Myocyte (in vitro differentiated cells): ENCODE measurements around the gene LPGAT1. TPM values are rescaled to one million over a fixed set of nuclear protein-coding genes. Genes with fewer than 3 reads are reported as not detected.
"Not testable (repeated sequence)": the region's sequence is repeated elsewhere in the genome, so short reads cannot be mapped to it uniquely, and the experiment has no call there.

Experiments used
- DNase-seq: peaks from one replicate; pipeline ENCODE4 v3.0.0-alpha.2; 2012; ENCODE audit warnings: low read depth
- polyA plus RNA-seq: library from polyadenylated mRNA; unstranded; fragments of >200 nt; gene quantifications from one replicate; pipeline ENCODE4 v1.2.1, GENCODE V29; 2012; ENCODE audit warnings: missing spikeins
- total RNA-seq: library from RNA; depleted of rRNA; stranded (reverse); fragments of >200 nt; gene quantifications from 2 replicates; pipeline ENCODE4 v1.2.3, GENCODE V29; 2014

The LPGAT1 gene, protein sequence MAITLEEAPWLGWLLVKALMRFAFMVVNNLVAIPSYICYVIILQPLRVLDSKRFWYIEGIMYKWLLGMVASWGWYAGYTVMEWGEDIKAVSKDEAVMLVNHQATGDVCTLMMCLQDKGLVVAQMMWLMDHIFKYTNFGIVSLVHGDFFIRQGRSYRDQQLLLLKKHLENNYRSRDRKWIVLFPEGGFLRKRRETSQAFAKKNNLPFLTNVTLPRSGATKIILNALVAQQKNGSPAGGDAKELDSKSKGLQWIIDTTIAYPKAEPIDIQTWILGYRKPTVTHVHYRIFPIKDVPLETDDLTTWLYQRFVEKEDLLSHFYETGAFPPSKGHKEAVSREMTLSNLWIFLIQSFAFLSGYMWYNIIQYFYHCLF
- total RNA-seq, result 32.7 and 46.3 TPM in 2 replicates
- 9.8 TPM for polyA plus RNA-seq

DNA sequence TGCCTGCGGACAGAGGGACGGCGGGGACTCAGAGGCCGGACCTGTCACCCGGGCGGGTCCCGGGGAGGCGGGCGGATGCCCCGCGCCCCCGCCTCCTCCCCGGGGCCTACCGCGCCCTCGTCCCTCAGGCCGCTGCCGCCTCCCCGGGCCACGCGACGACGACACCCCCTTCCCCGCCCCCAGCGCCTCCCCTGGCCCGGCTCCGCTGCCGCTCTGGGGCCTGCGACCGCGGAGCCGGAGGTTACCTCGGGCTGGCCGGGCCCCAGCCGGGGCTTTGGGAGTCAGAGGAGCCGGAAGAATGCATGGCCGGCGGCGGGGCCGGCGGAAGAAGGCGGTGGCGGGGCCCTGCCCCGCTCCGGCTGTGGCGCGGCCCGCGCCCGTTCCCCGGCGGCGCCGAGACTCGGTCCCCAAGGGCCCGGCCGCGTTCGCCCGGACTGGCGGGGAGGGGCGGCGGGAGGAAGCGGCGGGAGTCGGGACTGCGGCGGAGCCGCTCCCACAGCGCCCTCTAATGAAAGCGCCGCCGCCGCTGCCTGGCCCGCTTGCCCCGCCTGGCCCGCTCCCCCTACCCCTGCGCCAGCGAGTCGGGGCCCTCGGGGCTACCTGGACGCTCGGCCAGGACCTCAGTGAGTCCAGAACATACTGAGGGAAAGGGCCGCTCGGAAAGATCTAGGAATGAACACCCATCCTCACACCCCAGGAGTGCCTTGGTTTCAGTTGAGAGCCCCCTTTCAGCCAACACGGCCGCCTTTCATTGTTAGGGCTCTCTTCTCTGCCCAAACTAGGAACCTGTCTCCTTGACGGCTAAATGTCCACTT, at the start of gene LPGAT1:
TSS of gene LPGAT1 (minus strand) at position 436 of the 815 bp plus-strand sequence. CDS start 1,467 bp downstream, outside the sequence.
- DNase-seq, result peak; percentile 71

DNA sequence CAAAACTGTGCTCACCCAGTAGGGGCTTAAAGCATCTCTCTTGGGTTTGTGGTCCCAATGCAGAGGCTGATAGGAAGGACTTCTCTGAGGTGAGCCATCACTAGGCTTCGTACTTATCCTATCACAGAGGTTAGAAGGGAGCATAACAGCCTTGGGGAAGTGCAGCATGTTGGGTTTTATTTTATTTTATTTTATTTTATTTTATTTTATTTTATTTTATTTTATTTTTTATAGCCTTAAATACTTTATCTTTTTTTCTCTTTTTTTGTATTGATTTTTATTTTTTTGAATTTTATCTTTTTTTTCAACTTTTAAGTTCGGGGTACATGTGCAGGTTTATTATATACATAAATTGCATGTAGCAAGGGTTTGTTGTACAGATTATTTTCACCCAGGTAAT, 48.9 kb upstream of the LPGAT1 start:
- DNase-seq, result no peak

DNA sequence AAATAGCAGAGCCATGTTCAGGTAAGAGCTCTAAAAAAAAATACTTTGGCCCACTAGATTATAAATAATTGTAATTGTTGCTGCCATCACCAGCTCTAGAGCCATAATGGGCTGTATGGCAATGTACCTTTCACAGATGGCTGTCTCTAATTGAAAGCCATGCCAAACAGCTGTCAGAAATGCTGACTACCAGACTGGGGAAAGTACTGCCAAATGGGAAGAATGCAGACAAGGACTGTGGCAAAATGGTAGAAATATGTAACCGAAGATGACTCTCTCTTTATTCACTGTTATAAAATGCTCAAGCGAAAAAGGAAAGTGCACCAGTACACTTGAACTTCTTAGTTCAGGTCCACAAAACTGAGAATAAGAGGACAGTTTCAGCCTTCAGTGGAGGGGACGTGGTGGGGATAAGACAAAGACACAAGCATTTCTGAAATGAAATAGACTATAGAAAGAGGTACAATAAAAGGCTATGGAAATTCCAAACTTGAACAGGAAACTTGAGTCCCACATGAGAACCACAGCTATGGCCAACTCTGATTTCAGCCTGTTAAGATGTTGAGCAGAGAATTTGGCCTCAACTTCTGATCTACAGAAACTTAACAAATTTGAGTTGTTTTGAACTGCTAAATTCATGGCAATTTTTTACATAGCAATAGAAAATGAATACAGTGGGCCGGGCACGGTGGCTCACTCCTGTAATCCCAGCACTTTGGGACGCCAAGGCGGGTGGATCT, 46.5 kb upstream of the LPGAT1 start:
- peak; percentile 59 for DNase-seq

DNA sequence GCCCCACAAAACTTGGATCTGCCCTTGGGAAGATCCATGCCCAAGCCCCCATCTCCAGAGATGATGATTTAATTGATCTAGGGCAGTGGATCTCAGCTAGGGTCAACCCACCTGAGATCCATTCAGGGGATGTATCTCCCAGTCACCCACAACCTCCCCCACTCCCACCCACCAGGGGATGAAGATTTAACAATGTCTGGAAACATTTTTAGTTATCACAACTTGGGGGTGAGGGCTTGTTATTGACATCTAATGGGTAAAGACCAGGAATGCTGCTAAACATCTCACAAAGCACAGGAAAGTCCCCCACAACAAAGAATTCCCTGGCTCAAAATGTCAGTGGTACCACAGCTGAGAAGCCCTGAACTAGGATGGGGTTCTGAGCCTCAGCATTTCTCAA, 45.0 kb upstream of the LPGAT1 start:
- DNase-seq, result no peak

DNA sequence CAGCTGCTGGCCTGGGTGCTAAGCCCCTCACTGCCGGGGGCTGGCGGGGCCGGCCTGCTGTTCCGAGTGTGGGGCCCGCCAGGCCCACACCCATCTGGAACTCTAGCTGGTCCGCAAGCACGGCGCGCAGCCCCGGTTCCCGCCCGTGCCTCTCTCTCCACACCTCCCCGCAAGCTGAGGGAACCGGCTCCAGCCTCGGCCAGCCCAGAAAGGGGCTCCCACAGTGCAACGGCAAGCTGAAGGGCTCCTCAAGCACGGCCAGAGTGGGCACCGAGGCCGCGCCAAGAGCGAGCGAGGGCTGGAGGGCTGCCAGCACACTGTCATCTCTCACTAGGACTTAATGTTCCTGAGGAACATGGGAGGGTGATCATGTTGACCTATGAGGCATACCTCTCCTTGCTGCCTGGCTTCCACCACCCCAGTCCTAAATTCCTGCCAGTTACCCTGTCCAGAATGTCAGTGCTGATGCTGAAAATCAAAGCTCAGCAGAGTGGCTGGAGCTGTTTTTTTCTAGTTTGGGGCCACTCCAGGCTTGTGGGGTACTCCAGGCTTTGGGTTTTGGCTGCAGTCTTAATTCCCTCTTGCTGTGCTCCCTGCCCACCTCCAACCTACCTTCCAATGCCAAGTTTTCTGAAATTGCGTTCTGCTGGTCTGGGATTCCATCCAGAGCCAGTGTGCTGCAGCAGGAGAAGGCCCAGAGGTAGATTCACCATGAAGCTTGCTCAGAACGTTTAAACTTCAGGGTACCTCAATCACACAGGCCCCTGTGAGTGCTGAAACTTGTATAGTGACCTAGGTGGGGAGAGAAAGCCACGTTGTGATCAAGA, 44.2 kb upstream of the LPGAT1 start:
- DNase-seq, result no peak

DNA sequence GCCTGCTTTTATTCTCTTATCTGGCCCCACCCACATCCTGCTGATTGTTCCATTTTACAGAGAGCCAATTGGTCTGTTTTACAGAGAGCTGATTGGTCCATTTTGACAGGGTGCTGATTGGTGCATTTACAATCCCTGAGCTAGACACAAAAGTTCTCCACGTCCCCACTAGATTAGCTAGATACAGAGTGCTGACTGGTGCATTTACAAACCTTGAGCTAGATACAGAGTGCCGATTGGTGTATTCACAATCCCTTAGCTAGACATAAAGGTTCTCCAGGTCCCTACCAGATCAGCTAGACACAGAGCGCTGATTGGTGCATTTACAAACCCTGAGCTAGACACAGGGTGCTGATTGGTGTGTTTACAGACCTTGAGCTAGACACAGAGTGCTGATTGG, 43.2 kb upstream of the LPGAT1 start:
- DNase-seq, result not testable (repeated sequence)

DNA sequence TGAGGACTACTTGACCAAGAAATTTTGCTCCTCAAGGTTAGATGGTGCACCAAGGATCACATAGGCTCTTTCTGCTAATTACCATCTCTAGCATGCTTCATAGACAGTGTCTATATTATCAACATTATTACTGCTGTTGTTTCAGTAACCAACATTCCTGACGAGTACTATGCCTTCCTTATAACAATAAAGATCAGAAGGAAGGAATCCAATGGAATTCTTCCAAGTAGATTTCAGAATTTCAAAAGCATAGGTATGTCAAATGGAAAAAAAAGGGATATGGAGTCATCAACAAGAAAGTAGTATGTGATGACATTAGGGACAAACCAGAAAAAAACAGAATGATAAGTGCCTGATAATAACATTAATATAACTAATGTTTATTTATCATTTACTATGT, 39.6 kb upstream of the LPGAT1 start:
- DNase-seq, result no peak

DNA sequence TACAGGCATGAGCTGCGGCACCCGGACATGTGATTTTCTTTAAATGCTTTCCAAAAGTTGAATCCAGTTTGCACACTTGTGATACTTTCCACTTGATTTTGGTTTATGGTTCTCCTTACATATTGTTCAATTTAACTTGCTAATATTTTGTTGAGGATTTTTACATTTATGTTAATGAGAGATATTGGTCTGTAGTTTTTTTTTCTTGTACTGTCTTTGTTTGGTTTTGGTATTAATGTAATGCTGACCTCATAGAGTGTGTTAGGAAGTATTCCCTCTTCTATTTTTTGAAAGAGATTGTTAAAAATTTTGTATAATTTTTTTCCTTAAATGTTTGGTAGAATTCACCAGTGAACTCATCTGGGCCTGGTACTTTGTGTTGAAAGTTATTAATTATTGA, 34.6 kb upstream of the LPGAT1 start:
- no peak for DNase-seq

DNA sequence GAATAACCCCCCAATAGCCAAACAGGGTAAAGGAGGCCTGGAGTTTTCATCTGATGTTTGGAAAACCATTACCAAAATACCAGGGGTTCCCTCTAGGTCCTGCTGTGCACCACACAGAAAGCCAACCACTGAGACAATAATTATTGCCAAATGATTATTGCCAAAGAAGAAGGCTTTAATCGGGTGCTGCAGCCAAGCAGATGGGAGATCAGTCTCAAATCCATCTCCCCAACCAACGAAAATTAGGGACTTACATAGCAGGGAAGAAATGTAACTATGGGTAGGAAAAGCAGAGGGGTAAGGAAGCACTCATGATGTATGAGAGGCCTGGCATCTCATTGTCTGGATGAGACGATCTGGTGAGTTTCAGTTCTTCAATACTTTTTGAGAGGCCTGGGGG, 28.8 kb upstream of the LPGAT1 start:
- no peak for DNase-seq

DNA sequence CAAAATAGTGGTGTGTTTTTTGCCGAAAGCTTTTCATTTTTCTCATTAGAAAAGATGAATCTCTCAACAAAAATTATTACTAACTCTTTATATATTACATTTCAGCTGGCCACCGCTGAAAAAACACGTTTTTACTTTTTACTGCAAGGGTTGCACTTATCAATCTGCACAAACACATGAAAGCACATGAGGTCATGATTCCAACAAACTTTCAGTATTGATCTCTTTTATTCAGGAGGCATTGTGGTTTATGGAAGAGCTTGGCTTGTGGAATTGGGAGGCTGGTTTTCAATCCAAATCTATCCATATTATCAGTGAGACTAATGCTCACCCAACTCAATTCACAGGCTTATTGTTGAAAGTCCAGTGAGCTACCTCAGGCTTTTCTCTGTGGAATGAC, 20.6 kb upstream of the LPGAT1 start:
- DNase-seq, result no peak

DNA sequence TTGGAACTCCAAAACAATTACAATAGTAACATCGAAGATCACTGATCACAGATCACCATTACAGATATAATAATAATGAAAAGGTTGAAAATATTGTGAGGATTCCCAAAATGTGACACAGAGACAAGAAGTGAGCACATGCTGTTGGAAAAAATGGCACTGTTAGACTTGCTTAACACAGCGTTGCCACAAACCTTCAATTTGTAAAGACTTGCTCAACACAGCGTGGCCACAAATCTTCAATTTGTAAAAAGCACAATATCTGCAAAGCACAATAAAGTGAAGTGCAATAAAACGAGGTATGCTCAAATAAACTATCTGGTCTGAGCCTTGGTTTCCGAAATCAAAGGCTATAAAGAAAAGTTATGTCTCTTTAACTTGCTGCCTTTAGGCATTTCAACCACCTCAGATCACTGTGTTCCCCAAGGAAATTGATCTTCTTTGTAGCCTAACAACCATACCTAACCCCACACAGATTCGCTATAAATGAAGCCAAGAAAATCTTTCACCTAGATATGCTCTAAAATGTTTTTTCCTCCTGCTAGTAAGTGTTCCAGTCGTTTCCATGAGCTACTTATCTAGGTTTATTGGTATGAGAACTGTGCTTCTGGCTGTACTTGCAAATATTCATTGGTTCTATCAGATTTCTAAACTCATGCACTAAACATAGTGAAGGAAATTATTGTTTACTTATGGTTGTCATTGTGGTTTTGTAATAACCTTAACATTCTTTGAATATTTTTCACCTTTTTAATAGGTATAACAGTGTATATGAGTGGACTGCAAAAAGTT, 13.1 kb upstream of the LPGAT1 start:
- no peak for DNase-seq

DNA sequence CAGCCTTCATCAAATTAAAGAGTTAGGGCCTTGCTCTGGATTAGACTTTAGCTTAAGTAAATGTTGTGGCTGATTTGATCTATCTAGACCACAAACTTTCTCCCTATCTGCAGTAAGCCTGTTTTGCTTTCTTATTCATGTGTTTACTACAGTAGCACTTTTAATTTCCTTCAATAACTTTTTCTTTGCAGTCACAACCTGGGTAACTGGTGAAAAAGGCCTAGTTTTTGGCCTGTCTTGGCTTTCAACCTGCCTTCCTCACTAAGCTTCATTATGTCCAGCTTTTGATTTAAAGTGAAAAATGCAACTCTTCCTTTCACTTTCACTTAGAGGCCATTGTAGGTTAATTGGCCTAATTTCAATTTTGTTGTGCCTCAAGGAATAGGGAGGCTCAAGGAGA, 12.5 kb upstream of the LPGAT1 start:
- DNase-seq, result no peak

DNA sequence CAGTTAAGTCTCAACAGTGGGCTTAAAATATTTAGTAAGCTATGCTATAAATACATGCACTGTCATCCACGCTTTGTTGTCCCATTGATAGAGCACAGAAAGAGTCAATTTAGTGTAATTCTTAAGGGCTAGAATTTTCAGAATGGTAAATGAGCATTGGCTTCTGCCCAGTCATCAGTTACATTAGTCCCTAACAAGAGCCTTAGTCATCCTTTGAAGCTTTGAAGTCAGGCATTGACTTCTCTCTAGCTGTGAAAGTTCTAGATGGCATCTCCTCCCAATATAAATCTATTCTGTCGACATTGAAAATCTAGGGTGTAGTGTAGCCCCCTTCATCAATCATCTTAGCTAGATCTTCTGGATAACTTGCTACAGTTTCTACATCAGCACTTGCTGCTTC, 12.0 kb upstream of the LPGAT1 start:
- DNase-seq, result no peak

DNA sequence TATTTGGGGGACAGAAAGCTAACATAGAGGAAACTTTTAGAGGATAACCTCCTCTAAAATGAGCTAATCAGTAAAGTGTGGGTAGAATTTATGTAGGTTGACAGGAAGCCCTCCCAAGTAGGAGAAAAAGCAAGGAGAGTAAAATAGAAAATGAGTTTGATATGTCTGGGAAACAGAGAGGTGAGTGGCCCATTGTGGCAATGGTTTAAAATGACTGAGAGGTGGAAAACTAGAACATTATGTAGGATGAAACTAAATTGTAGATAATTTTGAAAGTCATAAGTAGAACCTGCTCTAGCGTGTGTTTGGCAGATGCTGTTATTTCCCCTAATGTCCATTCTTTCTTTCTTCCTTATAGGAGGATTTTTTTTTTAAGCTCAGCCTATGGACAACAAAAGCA, 8.5 kb upstream of the LPGAT1 start:
- DNase-seq, result no peak

DNA sequence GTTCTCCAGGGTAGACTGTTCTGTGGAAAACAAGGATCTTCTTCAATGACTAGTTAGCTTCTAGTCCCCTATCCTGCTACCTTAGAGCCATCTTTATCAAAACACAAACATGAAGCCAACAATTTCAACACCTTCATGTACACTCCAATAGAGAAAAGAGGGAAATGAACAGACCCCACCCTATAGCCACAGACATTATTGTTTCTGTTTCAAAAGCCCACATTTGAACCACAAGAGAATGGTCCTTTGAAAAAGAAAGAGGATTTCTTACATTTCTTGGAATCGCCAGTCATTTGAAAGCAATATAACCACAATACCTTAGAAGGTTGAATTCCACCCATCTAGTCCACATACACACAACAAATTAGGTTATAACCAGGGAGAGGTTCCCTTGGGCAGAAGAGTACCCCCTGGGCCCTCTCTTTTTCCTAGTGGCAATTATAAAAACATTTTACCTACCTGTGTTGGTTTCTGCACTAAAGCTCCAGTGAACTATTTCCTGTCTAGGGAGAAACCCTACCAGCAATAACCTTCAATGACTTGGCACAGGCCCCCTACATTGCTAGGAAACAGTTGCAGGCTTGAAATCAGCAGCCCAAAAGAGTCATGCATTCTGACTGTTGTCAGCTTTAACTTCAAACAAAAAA, 2.7 kb upstream of the LPGAT1 start:
- no peak for DNase-seq

DNA sequence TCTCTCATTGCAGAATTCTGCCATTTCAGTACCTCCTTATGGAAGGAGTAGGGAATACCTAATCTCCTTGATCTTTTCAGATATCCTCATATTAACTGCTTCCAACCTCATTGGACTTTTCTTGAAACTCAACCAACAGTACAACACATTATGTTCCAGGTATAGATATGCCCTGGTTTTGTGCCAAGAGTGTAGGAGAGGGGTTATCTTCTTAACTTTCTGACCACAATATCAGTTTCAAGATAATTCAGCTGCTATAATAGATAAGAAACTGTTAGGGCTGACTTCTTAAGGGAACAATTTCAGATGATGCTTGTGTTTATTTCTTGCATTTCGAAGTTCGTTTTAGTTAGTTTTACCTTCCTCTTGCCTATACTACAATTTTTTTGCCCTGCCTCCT, 2.1 kb upstream of the LPGAT1 start:
- DNase-seq, result no peak

DNA sequence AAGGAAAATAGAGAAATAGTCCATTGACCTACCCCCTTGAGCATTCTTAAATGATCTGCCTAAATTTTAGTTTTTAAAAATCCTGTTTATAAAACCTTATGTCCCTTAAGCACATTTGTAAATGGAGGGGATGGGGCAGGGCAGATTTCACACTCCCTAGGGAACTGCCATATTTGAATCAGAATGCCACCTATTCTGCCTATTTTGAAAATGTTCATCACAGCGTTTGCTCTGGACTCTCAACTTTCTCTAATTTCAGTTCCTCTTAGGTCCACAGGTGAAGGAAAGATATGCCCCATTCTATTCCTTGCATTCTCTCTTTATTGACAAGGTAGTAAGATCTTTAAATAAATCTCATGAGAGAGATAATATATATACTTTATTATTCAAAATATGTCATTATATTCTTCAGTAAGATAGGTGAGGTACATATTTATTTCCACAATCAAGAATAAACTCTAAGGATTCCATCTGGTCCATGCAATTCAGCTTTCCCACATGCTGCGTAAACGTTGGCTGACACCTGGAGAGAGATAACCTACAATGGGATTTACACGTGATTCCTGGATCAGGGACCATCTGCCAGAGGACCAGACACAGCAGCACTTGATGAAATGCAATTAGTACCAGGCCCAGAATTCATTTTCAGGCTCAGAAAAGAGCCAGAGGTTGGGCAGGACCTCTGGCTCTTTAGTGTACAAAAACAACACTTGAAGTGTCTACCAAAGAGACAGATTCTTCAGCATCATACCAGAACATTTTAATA, 1.2 kb upstream of the LPGAT1 start:
- DNase-seq, result no peak

DNA sequence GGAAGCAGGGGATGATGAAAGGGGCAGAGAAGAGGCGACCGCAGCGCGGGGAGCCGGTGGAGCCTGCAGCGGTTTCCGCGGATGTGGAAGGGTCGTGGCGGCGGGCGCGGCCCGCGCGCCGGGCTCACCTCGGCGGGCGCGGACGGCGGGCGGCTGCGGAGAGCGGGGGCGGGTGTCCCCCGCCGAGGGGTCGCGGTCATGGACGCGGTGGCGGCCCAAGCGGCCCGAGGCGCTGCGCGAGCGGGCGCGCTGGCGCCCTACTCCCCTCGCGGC, 572 bp downstream of the LPGAT1 start:
- DNase-seq, result peak; percentile 15
